GM12892 (cell line): ENCODE data around the gene CFAP61.

Experiments
- POLR2AphosphoS5 ChIP-seq: IDR thresholded peaks from 2 replicates; pipeline ENCODE4 v1.6.1; 2011; ENCODE audit warnings: low read depth, low read length, control low read depth
- TAF1 ChIP-seq: IDR thresholded peaks from 2 replicates; pipeline ENCODE4 v1.6.1; 2011; ENCODE audit warnings: low read depth, mild to moderate bottlenecking, control low read depth, low read length, borderline replicate concordance

DNA sequence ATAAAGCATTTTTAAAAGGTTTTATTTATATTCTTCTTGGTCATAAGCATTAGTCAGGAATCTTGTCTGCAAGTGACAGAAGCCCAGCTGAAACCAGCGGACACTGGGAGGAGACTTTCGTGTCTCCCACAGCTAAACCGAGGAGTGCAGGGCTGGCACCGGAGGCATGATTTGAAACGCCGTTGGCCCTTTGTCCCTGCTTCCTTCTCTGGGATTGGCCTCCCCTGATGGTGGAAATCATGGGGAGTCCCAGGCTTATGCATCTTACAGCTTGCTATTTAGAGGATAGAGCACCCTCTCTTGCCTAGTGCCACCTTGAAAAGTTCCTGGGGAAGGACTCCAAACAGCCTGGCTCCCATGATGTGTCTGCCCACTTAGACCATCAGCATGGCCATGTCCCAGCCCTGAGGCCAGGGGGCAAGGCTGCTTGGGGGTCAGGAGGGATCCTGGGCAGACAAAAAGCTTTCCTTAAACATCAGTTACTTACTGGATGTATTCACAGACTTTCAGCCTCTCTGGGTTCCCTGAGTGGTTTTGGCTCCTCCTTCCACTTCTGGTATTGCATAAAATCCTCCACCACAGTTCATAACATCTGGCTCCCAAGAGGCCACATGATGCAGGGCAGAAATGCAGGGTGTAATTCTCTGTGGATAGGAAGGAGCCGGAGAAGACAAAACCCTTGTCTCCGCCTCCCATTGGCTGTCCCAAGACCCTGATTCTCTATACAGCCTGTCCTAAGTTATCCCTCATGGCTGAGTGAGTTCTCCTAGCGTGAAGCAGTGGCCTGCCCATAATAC, 266.2 kb downstream of the CFAP61 start:
- TF ChIP-seq POLR2AphosphoS5 (no peak), TAF1 (no peak)
